Sciatic nerve (tissue), 2 donors: ENCODE results near the gene GALNT2. TPM values are rescaled to one million over a fixed set of nuclear protein-coding genes. Genes with fewer than 3 reads are reported as not detected.

ENCODE experiments used
- ATAC-seq: fragments of 200-7000 bp; cut with Tn5 transposase; one replicate; pipeline ENCODE4 v1.9.1; 2020; ENCODE audit warnings: mild to moderate bottlenecking, moderate library complexity
- DNase-seq: peaks from one replicate; pipeline ENCODE4 v3.0.0-alpha.2; 2020; ENCODE audit warnings: low spot score
- intact Hi-C: fragments of 100-400 bp; cut with DNase I; formaldehyde crosslinking; loops from one replicate; pipeline ENCODE4 v1.14.2; 2022
- total RNA-seq: library from RNA; stranded (reverse); fragmentation: NEBNext Ultra II Directional; extraction: Animal tissue kit (Norgen Biotek cat#: 25700); gene quantifications from one replicate; pipeline ENCODE4 v1.2.1, GENCODE V29; 2021
- donor health status: DM: no; HTN: no; CAD: no.
- donor health status: DM: no; HTN: no; CAD: no.

Gene GALNT2
- total RNA-seq, 1 donor from 2014 or later, result 67.3 TPM

GRCh38 chr1:230188826-230189225 lies 121.8 kb downstream of the GALNT2 start:
- ATAC-seq, result no peak
- intact Hi-C loops, result no loop called here
- no peak for DNase-seq

GRCh38 chr1:230189341-230189740 lies 122.3 kb downstream of the GALNT2 start:
- ATAC-seq (no peak), DNase-seq (no peak)
- intact Hi-C loops, result no loop called here

GRCh38 chr1:230189824-230190223 lies 122.8 kb downstream of the GALNT2 start:
- intact Hi-C loops, result no loop called here
- no peak for DNase-seq
- no peak for ATAC-seq

- no peak for DNase-seq
- peak; percentile 89 for ATAC-seq
- intact Hi-C loops, result no loop called here
These were observed 124.2 kb downstream of the GALNT2 start for GRCh38 chr1:230191079-230191804.

- no peak for ATAC-seq
- DNase-seq, result no peak
- intact Hi-C loops, result no loop called here
These were observed 124.8 kb downstream of the GALNT2 start for GRCh38 chr1:230191855-230192254.

GRCh38 chr1:230194525-230194924 lies 127.5 kb downstream of the GALNT2 start:
- DNase-seq (no peak), ATAC-seq (no peak)
- intact Hi-C loops, result no loop called here

GRCh38 chr1:230195199-230195598 lies 128.2 kb downstream of the GALNT2 start:
- ATAC-seq (no peak), DNase-seq (no peak)
- intact Hi-C loops, result no loop called here

GRCh38 chr1:230196077-230196476 lies 129.0 kb downstream of the GALNT2 start:
- ATAC-seq, result no peak
- no peak for DNase-seq
- intact Hi-C loops, result no loop called here

GRCh38 chr1:230197644-230198567 lies 130.9 kb downstream of the GALNT2 start:
- ATAC-seq (no peak), DNase-seq (no peak)
- intact Hi-C loops, result no loop called here

GRCh38 chr1:230199034-230199433 lies 132.0 kb downstream of the GALNT2 start:
- DNase-seq, result no peak
- ATAC-seq, result no peak
- intact Hi-C loops, result no loop called here

- intact Hi-C loops, result no loop called here
- ATAC-seq (no peak), DNase-seq (no peak)
These were observed 132.5 kb downstream of the GALNT2 start for GRCh38 chr1:230199554-230199953.

- intact Hi-C loops, result no loop called here
- no peak for DNase-seq
- no peak for ATAC-seq
These were observed 133.2 kb downstream of the GALNT2 start for GRCh38 chr1:230200276-230200675.

GRCh38 chr1:230201445-230201844 lies 134.4 kb downstream of the GALNT2 start:
- ATAC-seq (no peak), DNase-seq (no peak)
- intact Hi-C loops, result no loop called here

GRCh38 chr1:230204842-230205241 lies 137.8 kb downstream of the GALNT2 start:
- ATAC-seq (no peak), DNase-seq (no peak)
- intact Hi-C loops, result no loop called here

- DNase-seq (no peak), ATAC-seq (no peak)
- intact Hi-C loops, result no loop called here
These were observed 138.7 kb downstream of the GALNT2 start for GRCh38 chr1:230205719-230206198.

GRCh38 chr1:230206207-230206606 lies 139.2 kb downstream of the GALNT2 start:
- no peak for DNase-seq
- intact Hi-C loops, result no loop called here
- ATAC-seq, result no peak

GRCh38 chr1:230206976-230207375 lies 139.9 kb downstream of the GALNT2 start:
- intact Hi-C loops, result no loop called here
- DNase-seq, result no peak

GRCh38 chr1:230207598-230207997 lies 140.6 kb downstream of the GALNT2 start:
- ATAC-seq (no peak), DNase-seq (no peak)
- intact Hi-C loops, result no loop called here

More at GRCh38 chr1:230206976-230207375, 139.9 kb downstream of the GALNT2 start:
- no peak for ATAC-seq

- intact Hi-C loops, result no loop called here
These were observed 141.7 kb downstream of the GALNT2 start for GRCh38 chr1:230208619-230209261.

More at GRCh38 chr1:230208619-230209261, 141.7 kb downstream of the GALNT2 start:
- DNase-seq, result no peak
- ATAC-seq, result no peak
